GM13976 (cell line): ENCODE results near the gene SLC6A6.

Experiments used
- DNase-seq: peaks from one replicate; pipeline ENCODE4 v3.0.0; 2012; ENCODE audit warnings: low spot score
- in situ Hi-C: fragments of 300-500 bp; cut with MboI; formaldehyde crosslinking; loops from one replicate; pipeline ENCODE4 v1.12.0; 2022; ENCODE audit warnings: low sequenced_read_pairs, mixed read lengths, inconsistent platforms; ENCODE audit not compliant: unreplicated experiment
- TF ChIP-seq, protein P1 (sequence below): IDR thresholded peaks from 2 replicates; pipeline ENCODE4 v1.5.1; 2012; ENCODE audit warnings: borderline replicate concordance, mild to moderate bottlenecking; ENCODE audit not compliant: insufficient read depth; ENCODE audit errors: extremely low read depth, missing control alignments, control extremely low read depth

SLC6A6 gene

DNA sequence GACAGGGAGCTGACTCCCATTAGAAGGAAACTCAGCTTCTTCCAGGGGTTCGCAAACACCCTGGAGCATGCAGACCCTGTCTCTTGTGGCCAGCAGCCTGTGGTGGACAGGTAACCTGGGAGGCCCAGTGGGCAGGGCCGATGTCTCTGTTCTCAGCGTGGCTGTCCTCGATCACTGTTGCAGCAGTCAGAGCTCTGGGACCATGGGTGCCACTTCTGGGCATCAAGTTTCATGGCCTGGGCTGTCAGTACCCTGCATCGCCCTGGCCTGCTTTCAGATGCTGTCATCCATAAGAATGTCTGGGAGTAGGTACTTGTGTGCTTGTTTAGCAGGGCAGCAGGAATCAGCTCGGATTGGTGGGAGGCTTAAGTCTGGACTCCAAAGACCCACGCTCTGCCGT lies 54.4 kb downstream of the SLC6A6 start:
- TF ChIP-seq, protein P1, sequence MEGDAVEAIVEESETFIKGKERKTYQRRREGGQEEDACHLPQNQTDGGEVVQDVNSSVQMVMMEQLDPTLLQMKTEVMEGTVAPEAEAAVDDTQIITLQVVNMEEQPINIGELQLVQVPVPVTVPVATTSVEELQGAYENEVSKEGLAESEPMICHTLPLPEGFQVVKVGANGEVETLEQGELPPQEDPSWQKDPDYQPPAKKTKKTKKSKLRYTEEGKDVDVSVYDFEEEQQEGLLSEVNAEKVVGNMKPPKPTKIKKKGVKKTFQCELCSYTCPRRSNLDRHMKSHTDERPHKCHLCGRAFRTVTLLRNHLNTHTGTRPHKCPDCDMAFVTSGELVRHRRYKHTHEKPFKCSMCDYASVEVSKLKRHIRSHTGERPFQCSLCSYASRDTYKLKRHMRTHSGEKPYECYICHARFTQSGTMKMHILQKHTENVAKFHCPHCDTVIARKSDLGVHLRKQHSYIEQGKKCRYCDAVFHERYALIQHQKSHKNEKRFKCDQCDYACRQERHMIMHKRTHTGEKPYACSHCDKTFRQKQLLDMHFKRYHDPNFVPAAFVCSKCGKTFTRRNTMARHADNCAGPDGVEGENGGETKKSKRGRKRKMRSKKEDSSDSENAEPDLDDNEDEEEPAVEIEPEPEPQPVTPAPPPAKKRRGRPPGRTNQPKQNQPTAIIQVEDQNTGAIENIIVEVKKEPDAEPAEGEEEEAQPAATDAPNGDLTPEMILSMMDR = no peak
- DNase-seq = no peak
- in situ Hi-C loops = no loop called here

GRCh38 chr3:14457481-14457880 lies 55.1 kb downstream of the SLC6A6 start:
- TF ChIP-seq, protein P1 = no peak
- in situ Hi-C loops = no loop called here

GRCh38 chr3:14457999-14458398 lies 55.6 kb downstream of the SLC6A6 start:
- TF ChIP-seq, protein P1 = no peak
- in situ Hi-C loops = no loop called here
- DNase-seq = no peak

More at GRCh38 chr3:14457481-14457880, 55.1 kb downstream of the SLC6A6 start:
- DNase-seq = no peak

DNA sequence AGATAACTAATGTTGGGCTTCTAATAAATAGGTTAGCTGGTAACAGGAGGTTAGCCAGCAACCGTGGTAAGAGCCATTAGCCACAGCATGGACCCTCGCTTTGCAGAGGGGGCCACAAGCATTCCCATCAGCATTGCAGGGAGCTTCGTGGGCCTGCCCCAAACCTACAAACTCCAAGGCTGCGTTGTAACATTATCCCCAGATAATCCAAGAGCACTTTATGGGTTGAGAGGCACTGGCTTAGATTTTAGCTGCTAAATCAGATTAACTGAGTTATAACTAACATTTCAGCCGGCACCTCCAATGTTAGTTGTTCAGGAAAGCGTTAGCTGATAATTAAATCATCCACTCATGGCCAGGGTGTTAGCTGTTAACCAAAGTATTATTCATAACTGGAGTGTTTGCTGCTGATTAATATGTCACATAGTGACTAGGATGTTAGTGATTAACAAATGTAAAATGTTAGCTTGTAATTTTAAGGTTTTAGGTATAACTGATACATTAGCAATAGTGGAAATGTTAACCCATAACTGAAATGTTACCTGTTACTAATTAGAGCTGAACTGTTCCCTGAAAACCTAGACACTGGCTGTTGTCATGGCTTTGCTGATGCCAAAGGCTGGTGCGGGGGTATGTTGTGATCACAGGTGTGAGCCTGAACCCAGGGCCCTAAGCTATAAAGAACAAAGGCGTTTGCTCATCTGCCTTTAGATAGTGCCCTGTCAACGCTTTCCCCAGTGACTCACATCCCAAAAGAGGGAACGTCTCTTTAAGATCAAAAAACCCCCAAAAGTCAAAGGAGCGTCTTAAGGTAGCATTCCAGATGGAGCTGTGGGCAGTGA lies 56.2 kb downstream of the SLC6A6 start:
- DNase-seq = no peak
- in situ Hi-C loops = no loop called here
- TF ChIP-seq, protein P1 = no peak

DNA sequence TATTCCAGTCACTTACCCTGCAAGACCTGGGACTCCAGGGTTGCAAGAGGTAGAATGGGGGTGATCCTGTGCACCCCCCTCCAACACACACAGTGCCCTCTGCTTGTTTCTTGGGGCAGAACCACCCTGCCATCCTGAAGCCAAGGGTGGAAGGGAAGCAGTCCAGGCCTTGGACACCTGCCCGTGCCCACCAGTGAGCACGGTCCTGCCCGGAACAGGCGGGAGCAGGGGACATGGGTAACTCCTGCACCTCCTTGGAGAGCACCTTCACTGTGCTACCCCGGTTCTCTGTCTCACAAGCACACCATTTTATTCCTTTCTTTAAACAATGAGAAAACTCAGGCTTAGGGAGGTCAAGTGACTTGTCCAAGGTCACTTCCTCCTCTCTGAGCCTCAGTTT lies 57.0 kb downstream of the SLC6A6 start:
- in situ Hi-C loops = no loop called here

DNA sequence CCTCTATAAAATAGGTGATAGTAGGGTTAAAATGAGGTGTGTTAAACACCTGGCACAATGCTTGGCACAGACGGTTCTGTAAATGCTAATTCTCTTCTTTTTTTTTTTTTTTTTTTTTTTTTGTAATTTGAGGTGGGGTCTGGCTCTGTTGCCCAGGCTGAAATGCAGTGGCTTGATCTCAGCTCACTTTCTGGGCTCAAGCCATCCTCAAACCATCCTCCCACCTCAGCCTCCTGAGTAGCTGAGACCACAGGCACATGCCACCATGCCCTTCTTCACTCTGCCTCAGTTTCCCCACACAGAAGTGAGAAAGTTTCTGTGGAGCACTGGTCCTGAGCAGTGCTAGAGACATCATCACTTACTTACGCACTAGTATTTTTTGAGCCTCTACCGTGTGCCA lies 57.4 kb downstream of the SLC6A6 start:
- in situ Hi-C loops = no loop called here
- TF ChIP-seq, protein P1 = no peak
- no peak for DNase-seq

More for the DNA sequence above, 57.0 kb downstream of the SLC6A6 start:
- DNase-seq = no peak
- TF ChIP-seq, protein P1 = no peak
